Fibroblast of lung (primary cell): ENCODE results near the gene DIPK1B.
"Not testable (repeated sequence)": the region's sequence is repeated elsewhere in the genome, so short reads cannot be mapped to it uniquely, and the experiment has no call there.

Source experiments
- EZH2 ChIP-seq: IDR thresholded peaks from 2 replicates; pipeline ENCODE4 v1.5.1; 2012; ENCODE audit warnings: low read length, control low read depth, mild to moderate bottlenecking; ENCODE audit errors: missing control alignments
- TF ChIP-seq, protein P1 (sequence below), 2 donors: IDR thresholded peaks in 1 of 2; conservative IDR thresholded peaks in 1 of 2; 1 replicate in 1 of 2; 2 replicates in 1 of 2; pipeline ENCODE4 v1.5.1; 2011 to 2012; ENCODE audit warnings: low read length in 2 of 2, control low read depth in 1 of 2, inconsistent platforms in 1 of 2, low read depth in 1 of 2, mild to moderate bottlenecking in 1 of 2

DNA sequence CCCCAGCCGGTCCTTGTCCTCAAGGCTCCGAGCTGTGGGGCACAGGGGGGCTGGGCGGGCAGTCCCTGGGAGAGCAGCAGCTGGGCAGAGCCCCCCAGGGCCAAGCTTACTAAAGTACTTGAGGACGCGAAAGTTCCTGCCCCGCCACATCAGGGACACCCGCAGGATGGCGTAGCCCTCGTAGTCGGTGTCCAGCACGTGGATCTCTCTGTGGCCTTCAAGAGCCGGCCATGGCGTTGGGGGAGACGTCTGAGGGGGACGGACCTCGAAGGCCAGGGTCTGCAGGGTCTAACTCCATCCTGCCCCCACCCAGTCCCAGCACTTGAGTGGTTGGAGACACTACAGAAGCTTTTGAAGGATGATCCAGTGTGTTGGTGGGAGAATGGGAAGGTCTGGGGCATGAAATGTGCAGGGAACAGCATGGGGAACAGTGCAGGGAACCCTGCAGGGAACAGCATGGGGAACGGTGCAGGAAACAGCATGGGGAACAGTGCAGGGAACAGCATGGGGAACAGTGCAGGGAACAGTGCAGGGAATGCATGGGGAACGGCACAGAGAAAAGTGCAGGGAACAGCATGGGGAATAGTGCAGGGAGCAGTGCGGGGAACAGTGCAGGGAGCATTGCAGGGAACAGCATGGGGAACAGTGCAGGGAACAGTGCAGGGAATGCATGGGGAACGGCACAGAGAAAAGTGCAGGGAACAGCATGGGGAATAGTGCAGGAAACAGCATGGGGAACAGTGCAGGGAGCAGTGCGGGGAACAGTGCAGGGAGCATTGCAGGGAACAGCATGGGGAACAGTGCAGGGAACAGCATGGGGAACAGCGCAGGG is 43.1 kb downstream of the DIPK1B start:
- TF ChIP-seq, protein P1, sequence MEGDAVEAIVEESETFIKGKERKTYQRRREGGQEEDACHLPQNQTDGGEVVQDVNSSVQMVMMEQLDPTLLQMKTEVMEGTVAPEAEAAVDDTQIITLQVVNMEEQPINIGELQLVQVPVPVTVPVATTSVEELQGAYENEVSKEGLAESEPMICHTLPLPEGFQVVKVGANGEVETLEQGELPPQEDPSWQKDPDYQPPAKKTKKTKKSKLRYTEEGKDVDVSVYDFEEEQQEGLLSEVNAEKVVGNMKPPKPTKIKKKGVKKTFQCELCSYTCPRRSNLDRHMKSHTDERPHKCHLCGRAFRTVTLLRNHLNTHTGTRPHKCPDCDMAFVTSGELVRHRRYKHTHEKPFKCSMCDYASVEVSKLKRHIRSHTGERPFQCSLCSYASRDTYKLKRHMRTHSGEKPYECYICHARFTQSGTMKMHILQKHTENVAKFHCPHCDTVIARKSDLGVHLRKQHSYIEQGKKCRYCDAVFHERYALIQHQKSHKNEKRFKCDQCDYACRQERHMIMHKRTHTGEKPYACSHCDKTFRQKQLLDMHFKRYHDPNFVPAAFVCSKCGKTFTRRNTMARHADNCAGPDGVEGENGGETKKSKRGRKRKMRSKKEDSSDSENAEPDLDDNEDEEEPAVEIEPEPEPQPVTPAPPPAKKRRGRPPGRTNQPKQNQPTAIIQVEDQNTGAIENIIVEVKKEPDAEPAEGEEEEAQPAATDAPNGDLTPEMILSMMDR (conservative IDR thresholded peaks at IDR 0.05 in 1 of 2, IDR thresholded peaks at IDR 0.05 in 1 of 2; ENCODE audit: low read depth in 1 of 2, low read length in 2 of 2) = not testable (repeated sequence)
- not testable (repeated sequence) for TF ChIP-seq EZH2
